NOMO-1 treated with DMSO at 0.1 percent for 48 hours (cell line): ENCODE measurements around the gene H6PD.
A peak's percentile ranks its signal among the peaks of the same experiment; 100 is the strongest.

Experiments used
- DNase-seq: peaks from one replicate; lab custom pipeline; 2025; ENCODE audit not compliant: unreplicated experiment; lab: John Stamatoyannopoulos, UW

The H6PD gene, protein sequence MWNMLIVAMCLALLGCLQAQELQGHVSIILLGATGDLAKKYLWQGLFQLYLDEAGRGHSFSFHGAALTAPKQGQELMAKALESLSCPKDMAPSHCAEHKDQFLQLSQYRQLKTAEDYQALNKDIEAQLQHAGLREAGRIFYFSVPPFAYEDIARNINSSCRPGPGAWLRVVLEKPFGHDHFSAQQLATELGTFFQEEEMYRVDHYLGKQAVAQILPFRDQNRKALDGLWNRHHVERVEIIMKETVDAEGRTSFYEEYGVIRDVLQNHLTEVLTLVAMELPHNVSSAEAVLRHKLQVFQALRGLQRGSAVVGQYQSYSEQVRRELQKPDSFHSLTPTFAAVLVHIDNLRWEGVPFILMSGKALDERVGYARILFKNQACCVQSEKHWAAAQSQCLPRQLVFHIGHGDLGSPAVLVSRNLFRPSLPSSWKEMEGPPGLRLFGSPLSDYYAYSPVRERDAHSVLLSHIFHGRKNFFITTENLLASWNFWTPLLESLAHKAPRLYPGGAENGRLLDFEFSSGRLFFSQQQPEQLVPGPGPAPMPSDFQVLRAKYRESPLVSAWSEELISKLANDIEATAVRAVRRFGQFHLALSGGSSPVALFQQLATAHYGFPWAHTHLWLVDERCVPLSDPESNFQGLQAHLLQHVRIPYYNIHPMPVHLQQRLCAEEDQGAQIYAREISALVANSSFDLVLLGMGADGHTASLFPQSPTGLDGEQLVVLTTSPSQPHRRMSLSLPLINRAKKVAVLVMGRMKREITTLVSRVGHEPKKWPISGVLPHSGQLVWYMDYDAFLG

DNA sequence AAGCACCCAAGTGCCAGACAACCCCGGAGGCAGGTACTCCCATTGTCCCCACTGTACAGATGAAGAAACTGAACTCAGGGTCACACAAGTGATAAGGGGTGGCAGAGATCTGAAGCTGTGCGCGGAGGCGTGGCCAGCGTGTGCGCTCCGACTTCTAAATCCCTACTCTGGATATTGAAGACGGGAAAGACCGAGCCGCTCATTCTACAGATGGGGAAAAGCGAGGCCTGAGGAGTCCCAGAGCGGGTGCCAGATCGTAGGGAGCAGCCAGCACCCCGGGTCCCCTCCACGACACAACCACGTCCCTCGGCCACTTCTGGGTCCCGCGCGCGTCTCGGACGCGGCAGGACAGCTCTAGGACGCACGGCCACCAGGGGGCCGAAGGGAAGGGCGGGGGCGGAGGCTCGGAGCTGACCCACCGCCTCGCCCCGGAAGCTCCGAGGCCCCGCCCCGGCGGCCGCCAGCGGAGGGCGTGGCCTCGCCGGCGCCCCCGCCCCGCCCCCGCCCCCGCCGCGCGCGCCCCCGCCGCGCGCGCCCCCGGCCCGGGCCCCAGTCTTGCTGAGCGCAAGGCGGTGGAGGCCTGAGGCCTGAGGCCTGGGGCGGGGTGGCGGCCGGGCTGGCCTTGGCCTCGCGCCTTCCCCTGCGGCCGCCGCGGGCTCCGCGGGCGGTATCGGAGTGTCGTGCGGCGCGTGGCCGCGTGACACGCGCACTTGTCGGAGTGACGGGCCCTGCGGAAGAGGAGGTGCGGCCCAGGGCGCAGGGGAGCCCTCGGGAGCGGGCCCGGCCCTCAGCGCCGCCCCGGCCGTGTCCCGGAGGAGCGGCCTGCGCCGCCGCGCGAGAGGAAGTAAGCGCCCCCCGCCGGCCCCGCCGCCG is at the start of gene H6PD:
H6PD (plus strand) TSS at position 552 of the 873 bp plus-strand sequence. CDS start 10,161 bp downstream, outside the sequence.
- DNase-seq = peak; percentile 81

DNA sequence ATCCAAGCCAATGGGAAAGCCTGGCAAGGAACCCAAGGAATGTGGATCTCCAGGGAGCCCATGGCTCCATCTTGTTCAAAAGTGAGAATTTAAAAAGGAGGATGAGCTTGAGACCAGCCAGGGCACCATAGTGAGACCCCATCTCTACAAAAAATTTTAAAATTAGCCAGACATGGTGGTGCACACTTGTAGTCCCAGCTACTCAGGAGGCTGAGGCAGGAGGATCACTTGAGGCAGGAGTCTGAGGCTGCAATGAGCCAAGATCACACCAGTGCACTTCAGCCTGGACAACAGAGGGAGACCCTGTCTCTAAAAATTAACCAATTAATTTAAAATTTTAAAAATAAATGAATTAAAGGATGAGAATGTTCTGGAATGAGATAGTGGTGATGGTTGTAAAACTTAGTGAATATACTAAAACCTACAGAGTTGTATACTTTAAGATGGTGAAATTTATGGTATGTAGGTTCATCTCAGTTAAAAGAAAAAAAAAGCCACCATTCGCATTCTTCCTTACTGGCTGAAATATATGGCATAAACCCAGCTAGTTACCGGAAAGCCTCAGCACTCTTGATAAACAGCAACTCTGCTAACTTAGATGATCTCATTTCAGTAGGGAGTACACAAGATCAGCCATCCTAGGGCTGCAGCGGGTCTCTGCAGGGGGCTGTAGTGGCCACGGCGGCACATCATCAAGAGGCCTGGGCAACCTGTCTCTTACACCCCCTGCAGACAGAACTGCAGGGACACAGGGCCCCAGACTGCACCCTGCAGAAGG is 48.3 kb upstream of the H6PD start:
- no peak for DNase-seq

DNA sequence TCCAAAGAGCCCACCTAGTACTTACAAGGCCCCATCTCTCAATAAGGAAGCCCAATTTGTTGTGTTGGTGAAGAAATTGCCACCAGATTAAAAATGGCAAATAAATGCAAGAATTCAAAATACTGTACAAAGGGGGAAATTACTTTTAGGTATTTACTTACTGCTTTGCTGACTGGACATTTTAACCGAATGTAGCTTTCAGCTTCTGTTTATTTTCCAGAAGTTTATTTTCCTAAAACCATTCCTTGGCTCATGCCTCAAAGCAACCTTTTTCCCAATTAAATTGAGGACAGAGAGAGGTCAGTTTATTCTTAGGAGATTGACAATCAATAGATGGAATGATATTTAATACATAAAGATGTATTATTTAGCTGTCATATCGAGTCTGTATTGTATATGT is 47.6 kb upstream of the H6PD start:
- no peak for DNase-seq

DNA sequence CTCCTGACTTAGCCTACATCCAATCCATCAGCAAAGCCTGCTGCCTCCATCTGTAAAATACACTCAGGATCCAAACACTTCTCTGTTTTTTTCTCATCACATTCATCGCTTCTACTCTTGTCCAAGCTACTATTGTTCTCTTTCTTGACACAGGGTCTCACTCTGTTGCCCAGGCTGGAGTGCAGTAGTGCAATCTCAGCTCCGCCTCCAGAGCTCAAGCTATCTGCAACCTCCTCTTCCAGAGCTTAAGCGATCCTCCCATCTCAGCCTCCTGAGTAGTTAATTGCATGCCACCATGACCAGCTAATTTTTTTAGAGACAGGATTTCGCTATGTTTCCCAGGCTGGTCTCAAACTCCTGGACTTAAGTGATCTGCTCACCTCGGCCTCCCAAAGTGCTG is 44.3 kb upstream of the H6PD start:
- no peak for DNase-seq

DNA sequence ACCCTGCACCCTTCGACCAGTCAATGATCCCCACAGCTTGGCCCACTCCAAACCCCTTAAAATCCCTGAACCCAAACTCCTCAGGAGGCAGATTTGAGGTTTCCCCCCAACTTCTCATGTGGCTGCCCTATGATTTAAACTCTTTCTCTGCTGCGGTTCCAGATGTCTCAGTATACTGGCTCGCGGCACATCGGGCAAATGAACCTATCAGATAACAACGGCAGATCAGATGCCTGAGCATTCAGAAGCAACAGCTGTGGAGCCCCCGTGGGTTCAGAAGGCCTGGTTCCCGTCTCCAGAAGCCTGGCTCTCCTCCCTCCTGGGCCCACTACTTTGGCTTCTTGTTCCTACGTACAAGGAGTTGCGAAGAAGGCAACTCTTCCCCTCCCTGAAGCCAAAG is 43.3 kb upstream of the H6PD start:
- DNase-seq = no peak

DNA sequence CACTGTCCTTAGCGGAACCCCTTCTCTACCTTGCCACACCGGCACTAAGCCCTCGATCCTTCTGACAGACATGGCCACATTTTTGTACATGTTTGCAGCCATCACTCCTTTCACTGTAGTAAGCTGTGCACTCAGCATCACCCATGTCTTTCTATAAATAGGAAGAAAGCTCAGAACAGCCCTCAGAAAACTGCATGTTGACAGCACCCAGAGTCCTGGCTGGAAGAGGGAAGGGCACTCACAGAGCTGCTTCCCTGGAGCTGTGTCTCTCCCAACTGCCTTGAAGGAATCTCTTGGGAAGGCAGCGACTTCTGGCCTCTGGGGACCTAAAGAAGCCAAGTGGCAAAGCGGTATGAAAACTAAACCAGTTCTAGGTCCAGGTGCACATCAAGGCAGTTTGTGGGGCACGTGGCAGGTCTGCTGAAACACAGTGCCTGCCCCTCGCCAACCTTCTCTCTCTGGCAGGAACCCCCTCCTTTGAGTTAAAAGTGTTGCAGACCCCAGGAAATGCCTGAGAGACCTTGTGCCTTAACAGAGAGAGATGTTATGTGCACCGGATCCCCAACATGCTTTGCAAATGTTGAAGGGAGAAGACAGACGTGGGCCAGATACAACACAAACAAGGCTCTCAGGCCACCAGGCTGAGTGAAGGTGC is 41.9 kb upstream of the H6PD start:
- no peak for DNase-seq

DNA sequence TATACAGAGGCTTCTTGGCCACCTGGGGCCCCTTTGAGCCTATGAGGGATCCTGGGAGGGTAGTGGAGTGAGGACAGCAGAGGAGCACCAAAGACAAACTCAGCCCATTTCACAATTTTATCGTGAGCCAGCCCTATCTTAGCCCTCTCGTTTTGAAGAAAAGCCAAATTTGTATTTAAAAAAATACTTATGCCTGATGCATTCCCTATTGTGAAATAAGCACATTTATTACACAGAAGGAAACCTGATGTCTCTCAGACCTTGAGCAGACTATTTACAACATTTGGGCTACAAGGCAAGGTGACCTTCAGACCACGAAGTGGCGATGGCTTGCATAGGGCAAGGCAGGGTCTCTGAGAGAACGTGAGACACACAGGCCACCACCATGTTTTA is 41.3 kb upstream of the H6PD start:
- DNase-seq = no peak

DNA sequence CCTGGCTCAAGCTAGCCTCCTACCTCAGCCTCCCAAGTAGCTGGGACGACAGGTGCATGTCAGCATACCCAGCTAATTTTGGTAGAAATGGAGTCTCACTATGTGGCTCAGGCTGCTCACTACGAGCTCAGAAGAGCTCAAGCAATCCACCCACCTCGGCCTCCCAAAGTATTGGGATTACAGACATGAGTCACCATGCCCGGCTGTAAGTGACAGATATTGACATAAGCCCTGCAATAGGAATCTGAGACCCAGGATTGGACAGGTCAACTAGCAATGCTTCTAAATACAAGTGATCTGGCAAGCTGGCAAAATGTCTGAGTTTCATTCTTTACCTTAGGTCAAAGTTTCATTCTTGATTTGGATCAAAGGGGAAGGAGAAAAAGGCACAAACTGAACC is 40.5 kb upstream of the H6PD start:
- no peak for DNase-seq

DNA sequence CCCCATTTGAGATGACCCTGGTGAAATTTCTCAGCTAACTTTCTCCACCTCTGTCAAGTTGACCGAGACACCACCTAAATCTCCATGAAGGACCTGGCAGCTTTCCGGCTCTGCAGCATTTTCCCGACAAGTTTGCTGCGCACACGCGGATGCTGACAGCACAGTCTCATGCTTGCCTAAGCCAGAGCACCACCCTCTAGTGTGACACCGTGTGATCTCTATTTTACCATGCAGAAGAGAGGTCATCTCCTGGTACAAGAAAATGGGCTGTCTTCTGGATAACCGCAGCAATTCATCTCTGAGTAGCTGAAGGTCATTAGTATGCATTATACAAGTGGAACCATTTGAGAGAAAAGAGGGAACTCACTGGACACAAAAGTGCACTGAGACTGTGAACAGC is 38.9 kb upstream of the H6PD start:
- no peak for DNase-seq

DNA sequence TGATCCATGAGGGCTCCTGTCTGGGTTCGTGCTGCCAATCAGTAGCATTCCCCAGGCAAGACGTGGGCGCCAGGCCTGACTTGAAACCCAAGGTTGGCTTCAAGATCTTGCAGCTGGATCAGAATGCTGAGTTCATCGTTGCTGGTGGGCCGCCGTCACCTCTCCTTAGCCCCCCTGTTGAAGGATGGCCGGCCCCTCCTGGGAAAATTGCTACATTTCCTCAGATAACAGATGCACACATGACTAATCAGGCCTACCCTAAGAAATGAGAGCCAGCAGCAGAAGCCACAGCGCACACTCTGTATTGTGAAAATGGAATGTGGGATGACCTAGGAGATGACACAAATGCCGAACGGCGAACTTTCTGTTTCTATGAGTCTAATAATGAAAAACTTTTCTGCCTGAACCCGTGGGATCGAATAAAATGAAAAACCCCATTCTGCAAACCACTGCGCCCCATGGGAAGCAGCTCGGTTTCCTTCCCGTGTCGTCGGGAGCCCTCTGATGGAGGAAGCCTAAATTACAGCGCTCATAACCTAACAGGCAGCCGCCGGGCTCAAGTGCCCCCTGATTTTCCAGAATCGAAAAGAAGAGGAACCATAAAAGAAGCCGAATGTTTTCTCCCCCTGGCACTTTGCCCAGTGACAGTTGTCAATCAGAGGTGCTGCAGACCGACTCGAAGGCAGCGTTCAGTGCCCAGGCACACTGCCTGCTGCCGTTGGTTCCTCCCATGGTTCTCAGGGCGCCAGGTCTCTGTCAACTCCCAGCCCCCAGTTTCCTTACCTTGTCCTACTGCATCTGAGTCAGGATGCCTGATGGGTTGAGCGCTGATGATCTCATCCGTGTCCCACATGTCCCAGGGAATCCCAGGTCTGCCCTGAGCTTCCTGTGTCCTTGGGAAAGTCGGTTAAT is 38.2 kb upstream of the H6PD start:
- DNase-seq = peak; percentile 59

DNA sequence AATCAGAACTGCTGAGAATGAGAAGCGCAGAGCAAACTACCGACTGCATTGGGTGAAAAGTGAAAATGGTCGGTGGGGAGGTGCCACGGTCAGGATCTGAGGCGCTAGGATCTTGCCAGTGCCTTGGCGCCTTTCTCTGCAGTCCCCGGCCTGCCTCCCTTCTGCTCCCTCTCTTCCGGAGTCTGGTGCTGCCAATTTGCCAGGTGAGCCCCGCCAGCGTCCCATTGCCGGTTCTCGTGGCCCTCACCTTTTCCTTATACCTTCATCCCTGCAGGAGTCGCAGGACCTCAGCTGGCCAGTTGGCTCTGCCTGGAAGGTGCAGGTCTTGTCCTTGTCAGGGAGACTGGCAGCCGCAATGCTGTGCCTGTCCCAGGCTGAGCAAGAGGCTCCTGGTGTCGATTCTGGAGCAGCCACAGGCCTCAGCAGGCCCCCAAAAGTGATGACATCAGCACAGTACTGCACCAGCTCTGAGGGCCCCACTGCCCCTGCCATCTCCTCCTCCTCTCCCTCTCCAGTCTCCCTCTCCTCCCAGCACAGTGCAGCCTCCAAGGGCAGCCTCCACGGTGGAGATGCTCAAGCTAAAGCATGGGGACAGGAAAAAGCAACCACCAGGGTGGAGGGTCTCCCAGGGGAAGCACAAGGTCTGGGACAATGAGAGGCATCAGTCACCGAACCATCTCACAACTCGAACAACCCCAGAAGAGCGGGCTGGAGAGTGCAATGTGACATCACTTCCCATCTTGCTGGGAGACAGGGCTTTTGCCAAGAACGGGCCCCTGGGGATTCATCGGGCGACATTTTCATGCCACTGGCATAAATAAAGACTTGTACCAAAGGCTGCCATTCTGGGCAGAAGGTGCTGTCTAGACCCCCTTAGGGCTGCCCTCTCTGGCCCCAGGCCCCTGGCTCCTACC is 37.1 kb upstream of the H6PD start:
- no peak for DNase-seq

DNA sequence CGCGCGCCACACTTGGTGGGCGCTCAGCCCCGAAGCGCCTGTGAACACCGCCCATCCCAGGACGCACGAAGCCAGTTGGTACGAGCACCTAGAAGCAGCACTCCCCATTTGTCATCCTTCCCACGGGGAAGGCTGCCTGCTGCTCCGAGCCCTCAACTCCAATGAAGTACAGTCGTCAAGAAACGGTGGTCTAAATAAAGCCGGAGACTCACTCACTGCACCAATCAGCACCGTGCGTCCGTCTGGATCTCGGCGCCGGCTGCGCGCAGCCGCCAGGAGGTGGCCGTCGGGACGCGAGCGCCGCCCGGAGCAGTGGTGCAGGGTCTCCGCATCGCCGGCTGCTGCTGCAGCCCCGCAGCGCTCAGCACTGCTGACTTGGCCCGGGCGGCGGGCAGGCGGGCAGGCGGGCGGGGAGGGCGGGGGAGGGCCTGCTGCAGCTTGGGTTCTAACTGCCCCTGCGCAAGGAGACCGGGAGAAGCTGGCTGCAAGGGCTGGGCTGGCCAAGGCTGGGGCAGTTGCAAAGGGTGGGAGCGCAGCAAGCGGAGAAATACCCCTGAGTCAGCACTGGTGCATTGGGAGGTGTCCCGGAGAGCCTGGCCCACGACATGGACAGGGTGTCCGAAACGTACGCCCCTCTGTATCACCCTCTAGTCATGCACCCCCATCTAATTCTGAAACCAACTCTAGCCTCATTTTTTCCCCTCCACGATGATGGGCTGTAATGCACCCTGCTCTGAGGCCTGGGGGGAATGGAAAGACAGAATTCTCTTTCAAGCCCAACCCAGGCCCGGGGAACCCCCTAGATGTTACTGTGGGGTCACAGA is 35.8 kb upstream of the H6PD start:
- DNase-seq = no peak

DNA sequence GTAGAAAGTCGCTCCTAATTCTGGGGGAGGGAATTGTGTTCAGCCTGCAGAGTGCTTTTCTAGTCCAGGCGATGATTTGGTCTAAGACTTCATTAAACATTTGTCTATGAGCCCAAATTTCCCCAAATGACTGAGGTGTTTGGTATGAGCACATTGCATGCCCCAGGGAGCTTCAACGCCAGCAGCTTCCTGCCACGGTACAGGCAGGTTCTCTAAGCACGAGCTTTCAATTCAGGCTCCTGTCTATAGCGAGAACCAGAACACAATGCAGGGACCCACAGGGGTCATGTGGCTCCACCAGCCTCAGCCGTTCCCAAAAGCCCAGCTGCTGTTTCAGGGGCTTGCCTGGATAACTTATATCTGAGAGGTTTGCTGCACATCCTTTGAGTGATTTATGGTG is 34.1 kb upstream of the H6PD start:
- no peak for DNase-seq

DNA sequence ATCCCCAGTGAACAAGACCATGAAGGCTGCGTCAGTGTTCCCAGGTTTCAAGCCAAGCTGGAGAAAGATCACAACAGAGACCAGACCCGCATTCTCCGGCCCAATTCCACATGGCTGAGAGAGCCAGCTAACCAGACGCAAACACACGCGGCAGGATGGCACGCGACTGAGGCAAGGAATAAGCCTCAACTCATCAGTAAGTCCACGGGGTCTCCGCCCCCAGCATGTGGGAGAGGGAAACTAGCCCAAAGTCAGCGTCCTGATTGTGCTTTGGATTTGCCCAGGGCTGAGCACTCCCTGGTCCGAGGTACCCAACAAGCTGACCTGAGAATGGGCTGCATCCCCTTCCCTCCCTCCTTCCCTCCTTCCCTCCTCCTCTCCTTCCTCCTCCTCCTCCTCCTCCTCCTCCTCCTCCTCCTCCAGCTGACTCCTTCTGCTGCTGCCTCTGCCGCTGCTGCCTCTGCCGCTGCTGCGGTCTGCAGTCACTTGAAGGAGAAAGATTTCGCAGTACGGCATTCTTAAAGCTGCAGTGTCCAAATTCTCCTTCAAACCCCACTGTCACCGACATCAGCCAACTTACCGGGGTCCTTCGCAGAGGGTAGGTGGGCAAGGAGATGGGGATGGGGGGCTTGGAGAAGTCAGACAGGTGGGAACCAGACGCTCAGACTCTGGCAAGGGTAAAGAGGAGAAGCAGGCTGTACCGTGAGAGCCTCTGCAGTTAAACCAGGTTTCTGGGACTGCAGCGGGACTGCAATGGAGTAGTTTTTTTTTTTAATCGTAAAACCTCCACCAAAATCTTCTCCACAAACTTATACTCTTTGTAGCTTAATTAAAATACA is 33.0 kb upstream of the H6PD start:
- peak; percentile 39 for DNase-seq

DNA sequence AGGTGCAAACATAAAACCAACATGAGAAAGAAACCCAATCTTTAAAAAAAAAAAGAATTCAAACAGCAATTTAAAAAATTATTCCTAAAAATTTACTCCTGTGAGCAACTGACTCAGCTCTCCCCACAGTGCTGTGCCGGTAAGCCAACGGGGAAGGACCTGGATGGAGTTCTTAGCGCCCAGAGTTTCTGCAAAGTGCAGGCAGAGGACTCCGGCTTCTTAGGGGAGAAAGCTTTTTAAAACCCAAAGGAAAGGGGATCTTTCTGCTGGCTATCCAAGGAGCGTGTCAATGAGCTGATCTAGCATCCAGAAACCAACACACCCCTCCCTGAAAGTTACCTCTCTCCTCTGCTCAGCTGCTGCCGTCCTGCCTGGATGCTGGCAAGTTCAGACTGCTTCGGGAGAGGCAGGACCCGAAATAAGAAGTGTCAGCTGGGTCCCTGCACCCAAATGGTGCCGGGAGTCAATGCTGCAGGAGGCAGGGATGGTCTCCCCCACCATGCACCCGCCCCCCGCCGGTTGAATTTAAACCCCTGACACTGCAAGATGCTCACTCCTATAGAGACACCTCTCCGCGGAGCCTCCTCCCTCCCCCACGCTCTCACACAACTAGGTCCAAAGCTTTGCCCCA is 32.2 kb upstream of the H6PD start:
- DNase-seq = no peak

DNA sequence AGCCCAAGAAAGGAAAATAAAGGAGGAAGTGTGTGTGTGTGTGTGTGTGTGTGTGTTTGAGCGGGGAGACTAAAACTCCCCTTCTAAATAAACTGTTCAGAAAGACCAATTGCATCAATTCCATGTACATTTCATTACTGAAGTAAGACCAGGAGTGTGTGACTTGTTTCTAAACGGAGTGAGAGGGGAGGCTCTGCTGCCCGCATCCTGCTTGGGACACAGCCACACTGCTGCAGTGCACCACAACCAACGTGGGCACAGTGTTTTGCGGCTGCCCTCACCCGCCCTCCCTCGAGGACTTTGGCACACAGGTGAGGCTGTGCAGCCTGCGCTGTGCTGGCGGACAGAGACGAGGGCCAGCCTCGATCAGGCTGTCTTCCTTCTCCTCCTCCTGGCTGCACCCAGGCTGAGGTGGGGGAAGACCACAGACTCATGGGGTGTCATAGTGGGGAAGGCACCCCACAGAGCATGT is 31.0 kb upstream of the H6PD start:
- DNase-seq = no peak
